ENCODE results near the gene CACHD1. TPM values are rescaled to one million over a fixed set of nuclear protein-coding genes. Genes with fewer than 3 reads are reported as not detected.

CACHD1 gene
- total RNA-seq, 2 donors from 2014 or later = 10.8 to 14.4 TPM

DNA sequence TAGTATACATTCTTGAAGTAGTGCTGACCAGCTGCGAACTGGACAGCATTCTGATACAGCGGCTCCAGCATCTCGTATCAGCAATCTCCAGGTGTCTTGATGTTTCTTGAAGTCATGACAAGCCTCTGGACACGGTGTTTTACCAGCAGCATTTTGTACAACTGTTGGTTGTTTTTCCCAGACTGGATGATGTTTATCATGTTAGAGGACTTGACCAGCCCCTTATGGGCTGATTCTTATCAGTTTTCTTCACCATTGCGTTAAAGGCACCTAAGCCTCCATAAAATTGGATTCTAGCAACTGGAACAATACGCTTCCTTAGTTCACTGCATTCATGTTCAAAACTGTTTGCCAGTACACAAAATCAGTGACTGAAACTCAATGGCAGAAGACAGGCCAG is 29.1 kb downstream of the CACHD1 start:
- Histone ChIP-seq H3K4me1 (replicated peaks) (no peaks in the 10 kb centered on the region), H3K36me3 (no peaks in the 10 kb centered on the region), H3K27ac (no peak overlapping the region), H3K4me3 (no peak overlapping the region), H3K9me3 (no peaks in the 10 kb centered on the region), H3K27me3 (replicated peaks; ENCODE audit: insufficient read depth) (no peaks in the 10 kb centered on the region)
- intact Hi-C loops (cut with DNase I) = no loop called here
- TF ChIP-seq, protein P1, sequence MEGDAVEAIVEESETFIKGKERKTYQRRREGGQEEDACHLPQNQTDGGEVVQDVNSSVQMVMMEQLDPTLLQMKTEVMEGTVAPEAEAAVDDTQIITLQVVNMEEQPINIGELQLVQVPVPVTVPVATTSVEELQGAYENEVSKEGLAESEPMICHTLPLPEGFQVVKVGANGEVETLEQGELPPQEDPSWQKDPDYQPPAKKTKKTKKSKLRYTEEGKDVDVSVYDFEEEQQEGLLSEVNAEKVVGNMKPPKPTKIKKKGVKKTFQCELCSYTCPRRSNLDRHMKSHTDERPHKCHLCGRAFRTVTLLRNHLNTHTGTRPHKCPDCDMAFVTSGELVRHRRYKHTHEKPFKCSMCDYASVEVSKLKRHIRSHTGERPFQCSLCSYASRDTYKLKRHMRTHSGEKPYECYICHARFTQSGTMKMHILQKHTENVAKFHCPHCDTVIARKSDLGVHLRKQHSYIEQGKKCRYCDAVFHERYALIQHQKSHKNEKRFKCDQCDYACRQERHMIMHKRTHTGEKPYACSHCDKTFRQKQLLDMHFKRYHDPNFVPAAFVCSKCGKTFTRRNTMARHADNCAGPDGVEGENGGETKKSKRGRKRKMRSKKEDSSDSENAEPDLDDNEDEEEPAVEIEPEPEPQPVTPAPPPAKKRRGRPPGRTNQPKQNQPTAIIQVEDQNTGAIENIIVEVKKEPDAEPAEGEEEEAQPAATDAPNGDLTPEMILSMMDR (IDR thresholded peaks at IDR 0.05) = no peak
- TF ChIP-seq POLR2A (IDR thresholded peaks at IDR 0.05) (no peak), POLR2AphosphoS5 (IDR thresholded peaks at IDR 0.05) (no peak)
- no peak for DNase-seq (ENCODE audit: low spot score)
- WGBS = 88% methylated on average over 6 of the region's 6 CpGs

DNA sequence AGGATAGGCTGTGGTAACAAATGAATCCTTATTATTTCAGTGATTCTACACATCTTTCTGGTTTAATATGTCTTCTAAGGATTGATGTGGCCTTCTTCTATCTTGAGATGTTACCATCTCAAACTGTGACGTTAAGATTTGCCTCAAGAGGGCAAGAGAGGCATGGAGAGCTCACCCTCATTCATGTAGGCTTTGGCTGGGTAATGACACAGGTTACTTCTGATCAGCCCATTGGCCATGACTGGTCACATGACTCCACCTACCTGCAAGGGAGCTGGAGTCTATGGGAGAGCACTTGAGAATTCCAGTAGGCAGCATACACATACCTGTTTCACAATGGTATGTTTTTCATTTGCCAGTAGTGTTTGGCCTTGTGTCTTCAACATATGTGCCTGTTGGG is 30.0 kb downstream of the CACHD1 start:
- intact Hi-C loops (cut with DNase I) = no loop called here
- Histone ChIP-seq H3K27me3 (replicated peaks; ENCODE audit: insufficient read depth) (no peaks in the 10 kb centered on the region), H3K36me3 (no peaks in the 10 kb centered on the region), H3K4me3 (no peak overlapping the region), H3K9me3 (no peaks in the 10 kb centered on the region), H3K27ac (no peak overlapping the region), H3K4me1 (replicated peaks) (no peaks in the 10 kb centered on the region)
- no peak for TF ChIP-seq POLR2A (IDR thresholded peaks at IDR 0.05)
- TF ChIP-seq POLR2AphosphoS5 (IDR thresholded peaks at IDR 0.05) = no peak
- TF ChIP-seq, protein P1 (IDR thresholded peaks at IDR 0.05) = no peak
- DNase-seq (ENCODE audit: low spot score) = no peak
- 100% methylated on average over 1 of the region's 1 CpG for whole genome bisulfite sequencing

DNA sequence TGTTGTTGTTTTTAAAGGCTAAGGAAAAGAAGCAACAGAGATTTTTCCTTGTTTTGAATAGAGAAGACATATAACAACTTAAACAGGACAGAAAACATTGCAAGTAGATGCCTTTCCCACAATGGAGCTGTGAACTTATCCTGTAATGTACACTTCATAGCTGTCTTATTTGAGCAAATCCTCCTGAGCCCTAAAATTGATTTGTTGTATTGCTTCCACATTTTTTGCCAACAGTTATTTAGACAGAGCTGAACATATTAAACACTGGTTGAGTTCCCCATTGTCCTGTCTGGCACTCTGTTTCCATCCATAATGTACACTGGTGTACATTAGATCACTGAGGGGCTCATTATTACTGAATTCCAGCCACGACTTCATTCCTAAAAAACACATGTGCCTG is 32.2 kb downstream of the CACHD1 start:
- Histone ChIP-seq H3K9me3 (no peaks in the 10 kb centered on the region), H3K4me3 (no peak overlapping the region), H3K27me3 (replicated peaks; ENCODE audit: insufficient read depth) (no peaks in the 10 kb centered on the region), H3K36me3 (no peaks in the 10 kb centered on the region), H3K27ac (no peak overlapping the region), H3K4me1 (replicated peaks) (no peaks in the 10 kb centered on the region)
- 65% methylated on average over 1 of the region's 1 CpG for WGBS
- intact Hi-C loops (cut with DNase I) = no loop called here
- no peak for DNase-seq (ENCODE audit: low spot score)
- TF ChIP-seq POLR2AphosphoS5 (IDR thresholded peaks at IDR 0.05) = no peak
- TF ChIP-seq, protein P1 (IDR thresholded peaks at IDR 0.05) = no peak
- no peak for TF ChIP-seq POLR2A (IDR thresholded peaks at IDR 0.05)

DNA sequence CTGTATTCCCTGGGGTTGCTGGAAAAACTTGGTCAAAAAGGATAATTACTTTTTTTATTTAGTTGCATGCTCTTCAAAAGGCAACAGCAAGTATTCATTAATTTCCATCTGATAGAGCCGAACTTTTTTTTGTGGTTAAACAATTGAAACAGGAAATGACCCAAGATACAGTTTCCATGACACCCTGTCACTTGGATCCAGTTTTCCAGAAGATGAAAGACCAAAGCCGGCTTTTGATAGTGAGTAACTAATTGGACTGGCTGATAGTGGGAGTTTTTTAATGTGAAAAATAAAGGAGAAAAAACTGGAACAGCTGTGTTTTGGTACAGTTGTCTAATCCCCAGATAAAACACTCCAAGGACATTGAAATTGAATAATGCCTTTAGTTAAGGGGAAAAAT is 33.0 kb downstream of the CACHD1 start:
- WGBS = 36% methylated on average over 2 of the region's 2 CpGs
- Histone ChIP-seq H3K36me3 (no peaks in the 10 kb centered on the region), H3K9me3 (no peaks in the 10 kb centered on the region), H3K4me1 (replicated peaks) (no peaks in the 10 kb centered on the region), H3K27ac (no peak overlapping the region), H3K4me3 (no peak overlapping the region), H3K27me3 (replicated peaks; ENCODE audit: insufficient read depth) (no peaks in the 10 kb centered on the region)
- intact Hi-C loops (cut with DNase I) = no loop called here
- no peak for TF ChIP-seq POLR2A (IDR thresholded peaks at IDR 0.05)
- TF ChIP-seq POLR2AphosphoS5 (IDR thresholded peaks at IDR 0.05) = no peak
- TF ChIP-seq, protein P1 (IDR thresholded peaks at IDR 0.05) = no peak
- no peak for DNase-seq (ENCODE audit: low spot score)

DNA sequence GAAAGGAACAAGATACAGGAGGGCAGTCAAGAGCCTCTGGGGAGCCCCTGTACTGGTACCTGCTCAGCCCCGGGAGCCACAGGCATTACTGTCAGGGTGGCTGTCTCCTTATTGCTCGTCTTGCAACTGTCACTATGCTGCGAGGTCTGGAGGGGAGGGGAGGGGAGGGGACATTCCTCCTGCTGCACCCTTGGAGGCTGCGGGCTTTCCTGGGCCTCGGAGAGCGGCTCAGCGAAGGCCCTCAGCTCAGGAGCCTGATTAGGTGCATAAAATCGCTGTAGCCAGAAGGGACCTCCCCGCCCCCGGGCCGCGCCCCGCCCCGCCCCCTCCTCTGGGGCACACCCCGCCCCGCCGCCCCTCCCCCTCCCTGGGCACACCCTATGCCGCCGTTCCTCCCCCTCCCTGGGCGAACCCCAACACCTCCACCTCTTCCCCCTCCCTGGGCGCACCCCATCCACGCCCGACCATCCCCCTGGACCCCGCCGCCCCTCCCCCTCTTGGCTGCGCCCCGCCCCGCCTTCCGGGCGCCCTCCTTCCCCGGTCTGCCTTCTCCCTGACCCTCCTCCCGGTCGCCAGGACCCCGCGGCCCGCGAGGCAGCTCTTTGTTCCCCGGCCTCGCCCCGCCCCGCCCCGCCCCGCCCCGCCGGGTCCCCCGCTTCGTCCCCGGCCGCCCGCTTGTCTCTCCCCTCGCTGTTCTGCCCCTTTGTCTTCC is 35.5 kb downstream of the CACHD1 start:
- Histone ChIP-seq H3K4me3 (peak overlapping the region; percentile 22 to 30), H3K27ac (peak overlapping the region in 1 of 2 donors; percentile 43)
- 8% methylated on average over 32 of the region's 51 CpGs for WGBS

More for the DNA sequence above, 35.5 kb downstream of the CACHD1 start:
- Histone ChIP-seq H3K27me3 (replicated peaks; ENCODE audit: insufficient read depth) (no peaks in the 10 kb centered on the region), H3K9me3 (no peaks in the 10 kb centered on the region), H3K36me3 (no peaks in the 10 kb centered on the region), H3K4me1 (replicated peaks) (no peaks in the 10 kb centered on the region)
- TF ChIP-seq, protein P1 (IDR thresholded peaks at IDR 0.05) = no peak
- TF ChIP-seq POLR2A (IDR thresholded peaks at IDR 0.05) (no peak), POLR2AphosphoS5 (IDR thresholded peaks at IDR 0.05) (no peak)
- DNase-seq (ENCODE audit: low spot score) = no peak
- intact Hi-C loops (cut with DNase I) = no loop called here

All from prostate gland (tissue), 2 donors.